Activated T-cell treated with anti-CD3 and anti-CD28 coated beads, Interleukin-2, amount 50 U/mL, for 4 hours (primary cell): Measurements from ENCODE around the gene HSD17B2. TPM values are rescaled to one million over a fixed set of nuclear protein-coding genes. Genes with fewer than 3 reads are reported as not detected.
"Not testable (repeated sequence)": the region's sequence is repeated elsewhere in the genome, so short reads cannot be mapped to it uniquely, and the experiment has no call there.

ENCODE experiments used
- ATAC-seq, 2 donors: fragments of 200-7000 bp; cut with Tn5 transposase; one replicate each; pipeline ENCODE4 v1.10.0; 2021
- DNase-seq: peaks from one replicate; pipeline ENCODE4 v3.0.0-alpha.2; 2020
- H3K27me3 Mint-ChIP-seq: one replicate; pipeline ENCODE4 v1.8.0; 2021; ENCODE audit warnings: low read depth, mixed read lengths
- H3K36me3 Mint-ChIP-seq: one replicate; pipeline ENCODE4 v1.8.0; 2022; ENCODE audit warnings: mixed read lengths; ENCODE audit not compliant: insufficient read depth
- H3K4me1 Mint-ChIP-seq: one replicate; pipeline ENCODE4 v1.8.0; 2021; ENCODE audit warnings: low read depth, mixed read lengths
- H3K4me3 Mint-ChIP-seq: one replicate; pipeline ENCODE4 v1.8.0; 2021; ENCODE audit warnings: mild to moderate bottlenecking, moderate library complexity, mixed read lengths
- H3K9me3 Mint-ChIP-seq: one replicate; pipeline ENCODE4 v1.8.0; 2021; ENCODE audit warnings: mixed read lengths
- total RNA-seq, 3 donors: library from RNA; stranded (reverse); gene quantifications; one replicate each; pipeline ENCODE4 v1.2.1, GENCODE V29; 2021

HSD17B2 gene
- total RNA-seq, 3 donors from 2014 or later = not detected

DNA sequence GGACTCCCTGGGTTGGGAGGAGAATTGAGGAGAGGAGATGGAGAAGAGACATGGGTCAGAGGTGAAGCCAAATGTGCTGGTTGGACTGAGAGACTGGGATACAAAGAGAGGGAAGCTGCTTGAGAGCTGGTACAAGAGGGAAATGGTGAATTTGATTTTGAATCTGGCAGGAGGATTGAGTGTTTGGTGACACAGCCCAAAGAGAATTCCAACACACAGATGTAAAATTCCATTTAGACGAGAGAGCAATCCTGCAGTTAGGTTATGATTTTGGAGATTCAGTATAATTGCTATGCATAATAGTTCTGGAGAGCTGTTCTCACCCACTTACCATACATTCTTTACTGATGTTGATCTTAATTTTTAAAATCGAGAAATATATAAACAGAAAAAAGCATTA, 57.7 kb downstream of the HSD17B2 start:
- H3K4me1 Mint-ChIP-seq = peaks cover 2% of the 10 kb centered on the region
- ATAC-seq (no peak), DNase-seq (no peak)
- no peak overlapping the region for H3K4me3 Mint-ChIP-seq
- H3K36me3 Mint-ChIP-seq = no peaks in the 10 kb centered on the region
- no peaks in the 10 kb centered on the region for H3K27me3 Mint-ChIP-seq
- H3K9me3 Mint-ChIP-seq = no peaks in the 10 kb centered on the region

DNA sequence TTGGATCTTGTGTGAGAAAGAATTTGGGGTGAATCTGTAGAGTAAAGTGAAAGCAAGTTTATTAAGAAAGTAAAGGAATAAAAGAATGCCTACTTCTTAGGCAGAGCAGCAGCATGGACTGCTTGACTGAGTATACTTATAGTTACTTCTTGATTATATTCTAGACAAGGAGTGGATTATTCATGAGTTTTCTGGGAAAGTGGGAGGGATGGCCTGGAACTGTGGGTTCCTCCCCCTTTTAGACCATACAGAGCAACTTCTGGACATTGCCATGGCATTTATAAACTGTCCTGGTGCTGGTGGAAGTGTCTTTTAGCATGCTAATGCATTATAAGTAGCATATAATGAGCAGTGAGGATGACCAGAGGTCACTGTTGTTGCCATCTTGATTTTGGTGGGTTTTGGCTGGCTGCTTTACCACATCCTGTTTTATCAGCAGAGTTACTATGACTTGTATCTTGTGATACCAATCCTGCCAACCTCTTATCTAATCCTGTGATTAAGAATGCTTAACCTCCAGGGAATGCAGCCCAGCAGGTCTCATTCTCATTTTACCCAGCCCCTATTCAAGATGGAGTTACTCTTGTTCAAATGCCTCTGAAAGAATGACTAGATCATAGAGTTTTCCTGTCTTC, 58.7 kb downstream of the HSD17B2 start:
- Mint-ChIP-seq H3K27me3 (peaks cover 2% of the 10 kb centered on the region), H3K36me3 (no peaks in the 10 kb centered on the region), H3K4me3 (no peak overlapping the region), H3K4me1 (peaks cover 2% of the 10 kb centered on the region), H3K9me3 (no peaks in the 10 kb centered on the region)
- DNase-seq = no peak
- no peak for ATAC-seq

DNA sequence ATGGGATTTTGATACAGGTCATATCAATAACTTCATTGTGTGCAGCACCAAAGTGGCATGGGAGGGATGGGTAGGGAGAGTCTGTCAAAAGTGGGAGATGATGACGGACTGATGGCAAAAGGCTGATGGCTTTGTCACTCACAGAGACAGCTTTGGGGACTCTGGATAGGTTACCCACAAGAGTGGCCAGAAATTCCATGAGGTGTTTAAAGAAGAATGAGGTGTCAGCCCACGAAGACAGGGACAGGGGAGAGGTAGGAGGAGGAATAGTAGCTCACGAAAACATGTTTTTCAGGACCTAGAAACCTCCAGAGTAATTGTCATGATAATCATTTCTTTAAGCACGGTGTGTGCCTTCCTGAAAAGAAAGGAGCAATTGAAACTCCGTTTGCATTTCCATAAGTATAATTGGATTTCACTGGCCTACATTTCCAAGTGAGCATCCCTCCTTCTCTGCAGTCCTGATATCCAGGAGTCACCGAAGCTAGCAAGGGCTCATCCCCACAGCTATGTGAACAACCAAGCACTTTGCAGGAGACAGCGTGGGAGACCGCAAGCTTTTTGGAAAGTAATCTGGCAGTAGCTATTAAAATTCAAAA, 60.0 kb downstream of the HSD17B2 start:
- peaks cover 1% of the 10 kb centered on the region for H3K36me3 Mint-ChIP-seq
- DNase-seq (no peak), ATAC-seq (no peak)
- peaks cover 2% of the 10 kb centered on the region for H3K27me3 Mint-ChIP-seq
- H3K9me3 Mint-ChIP-seq = peaks cover 3% of the 10 kb centered on the region
- H3K4me3 Mint-ChIP-seq = no peak overlapping the region
- peaks cover 2% of the 10 kb centered on the region for H3K4me1 Mint-ChIP-seq

DNA sequence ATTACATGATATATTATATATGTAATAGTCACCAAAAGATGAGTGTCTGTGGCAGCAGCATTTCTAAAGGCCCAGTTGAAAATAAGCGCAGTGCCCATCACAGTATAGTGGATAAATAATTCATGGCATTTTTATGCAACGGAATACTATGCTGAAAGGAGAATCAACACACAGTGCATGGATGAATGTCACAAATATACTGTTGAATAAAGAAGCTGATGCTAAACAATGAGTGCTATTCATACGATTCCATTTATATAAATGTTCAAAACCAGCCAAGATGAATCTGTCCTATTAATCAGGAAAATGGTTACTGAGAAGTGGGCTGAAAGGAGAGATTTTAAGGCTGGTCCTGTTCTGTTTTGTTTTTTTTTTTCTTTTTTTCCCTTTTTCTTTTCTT, 61.6 kb downstream of the HSD17B2 start:
- peaks cover 2% of the 10 kb centered on the region for H3K4me1 Mint-ChIP-seq
- DNase-seq (no peak), ATAC-seq (no peak)
- peaks cover 3% of the 10 kb centered on the region for H3K9me3 Mint-ChIP-seq
- H3K4me3 Mint-ChIP-seq = no peak overlapping the region
- H3K36me3 Mint-ChIP-seq = peaks cover 1% of the 10 kb centered on the region
- H3K27me3 Mint-ChIP-seq = peaks cover 5% of the 10 kb centered on the region

DNA sequence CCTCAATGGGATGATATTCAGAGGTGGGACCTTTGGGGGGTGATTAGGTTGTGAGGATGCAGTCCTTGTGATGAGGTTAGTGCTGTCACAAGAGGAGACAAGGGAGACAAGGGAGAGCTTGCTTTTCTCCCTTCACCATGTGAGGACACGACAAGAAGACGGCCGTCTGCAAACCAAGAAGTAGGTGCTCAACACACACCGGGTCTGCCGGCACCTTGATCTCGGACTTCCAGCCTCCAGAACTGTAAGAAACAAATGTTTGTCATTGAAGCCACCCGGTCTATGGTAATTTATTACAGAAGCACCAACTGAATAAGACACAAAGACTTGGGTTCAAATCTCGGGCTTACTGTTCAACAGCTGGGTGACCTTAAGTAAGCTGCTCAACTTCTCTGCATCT, 70.1 kb downstream of the HSD17B2 start:
- ATAC-seq (no peak), DNase-seq (no peak)
- Mint-ChIP-seq H3K4me1 (no peaks in the 10 kb centered on the region), H3K36me3 (no peaks in the 10 kb centered on the region), H3K27me3 (peaks cover 3% of the 10 kb centered on the region), H3K9me3 (no peaks in the 10 kb centered on the region), H3K4me3 (no peak overlapping the region)

DNA sequence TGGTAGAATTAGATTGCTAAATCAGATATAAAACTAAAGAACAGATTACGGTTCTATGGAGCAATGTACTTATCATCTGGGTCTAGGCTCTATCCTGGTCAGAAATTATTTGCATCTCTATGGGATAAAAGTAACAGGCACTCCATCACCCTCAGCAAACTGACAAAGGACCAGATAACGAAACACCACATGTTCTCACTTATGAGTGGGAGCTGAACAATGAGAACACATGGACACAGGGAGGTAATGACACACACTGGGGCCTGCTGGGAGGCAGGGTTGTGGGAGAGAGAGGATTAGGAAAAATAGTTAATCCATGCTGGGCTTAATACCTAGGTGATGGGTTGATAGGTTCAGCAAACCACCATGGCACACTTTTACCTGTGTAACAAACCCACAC, 73.0 kb downstream of the HSD17B2 start:
- ATAC-seq (no peak), DNase-seq (no peak)

DNA sequence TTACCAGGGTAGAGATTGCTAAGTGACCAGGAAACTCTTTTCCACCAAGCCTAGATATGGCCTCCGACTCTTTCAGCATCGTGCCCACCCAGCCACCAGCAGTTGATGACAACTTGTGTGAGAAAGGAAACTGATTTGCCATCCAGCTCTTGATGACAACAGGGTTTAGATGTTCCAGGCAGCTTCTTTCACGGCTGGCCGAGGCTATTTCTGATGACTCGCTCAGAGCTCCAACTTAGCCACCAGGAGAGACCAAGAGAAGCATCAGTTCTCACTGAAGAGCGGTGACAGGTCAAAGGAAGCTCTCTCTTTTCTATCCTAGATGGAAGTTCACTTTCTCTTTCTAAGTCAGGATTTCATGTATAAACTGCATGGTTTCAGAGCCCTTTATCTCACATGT, 73.7 kb downstream of the HSD17B2 start:
- ATAC-seq (no peak), DNase-seq (no peak)
- Mint-ChIP-seq H3K36me3 (no peaks in the 10 kb centered on the region), H3K9me3 (no peaks in the 10 kb centered on the region), H3K27me3 (no peaks in the 10 kb centered on the region), H3K4me1 (no peaks in the 10 kb centered on the region), H3K4me3 (no peak overlapping the region)

More for the DNA sequence above, 73.0 kb downstream of the HSD17B2 start:
- Mint-ChIP-seq H3K4me1 (no peaks in the 10 kb centered on the region), H3K27me3 (no peaks in the 10 kb centered on the region), H3K4me3 (no peak overlapping the region), H3K36me3 (no peaks in the 10 kb centered on the region), H3K9me3 (no peaks in the 10 kb centered on the region)

DNA sequence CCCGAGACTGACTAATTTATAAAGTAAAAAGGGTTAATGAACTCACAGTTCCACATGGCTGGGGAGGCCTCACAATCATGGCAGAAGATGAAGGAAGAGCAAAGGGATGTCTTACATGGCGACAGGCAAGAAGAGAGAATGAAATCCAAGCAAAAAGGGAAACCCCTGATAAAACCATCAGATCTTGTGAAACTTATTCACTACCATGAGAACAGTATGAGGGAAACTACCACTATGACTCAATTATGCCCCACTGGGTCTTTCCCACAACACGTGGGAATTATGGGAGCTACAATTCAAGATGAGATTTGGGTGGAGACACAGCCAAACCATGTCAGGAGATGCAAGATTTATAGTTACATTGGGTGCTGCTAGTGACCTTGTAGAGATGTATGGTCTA, 74.2 kb downstream of the HSD17B2 start:
- H3K4me1 Mint-ChIP-seq, H3K9me3 Mint-ChIP-seq, H3K4me3 Mint-ChIP-seq, DNase-seq, H3K27me3 Mint-ChIP-seq, ATAC-seq, H3K36me3 Mint-ChIP-seq: not testable (repeated sequence)

DNA sequence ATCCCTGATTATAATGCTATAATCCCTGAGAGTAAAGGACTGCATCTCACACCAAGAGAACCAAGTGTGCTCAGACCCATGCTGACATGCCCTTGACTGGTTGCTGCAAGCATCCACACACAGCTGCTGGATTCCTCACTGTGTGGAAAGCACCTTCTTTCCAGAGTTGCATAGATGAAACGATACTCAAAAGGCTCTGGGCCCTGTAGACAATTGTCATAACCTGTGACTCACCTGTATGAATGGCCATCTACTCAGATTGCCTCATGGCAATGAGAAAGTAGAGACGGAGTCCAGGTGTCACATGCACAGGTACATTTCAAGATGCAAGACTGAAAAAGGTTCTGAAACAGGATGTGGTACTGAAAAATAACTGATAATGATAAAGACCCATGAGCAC, 76.9 kb downstream of the HSD17B2 start:
- ATAC-seq (no peak), DNase-seq (no peak)
- H3K4me3 Mint-ChIP-seq = no peak overlapping the region
- no peaks in the 10 kb centered on the region for H3K27me3 Mint-ChIP-seq
- H3K9me3 Mint-ChIP-seq = no peaks in the 10 kb centered on the region
- H3K4me1 Mint-ChIP-seq = no peaks in the 10 kb centered on the region
- no peaks in the 10 kb centered on the region for H3K36me3 Mint-ChIP-seq

DNA sequence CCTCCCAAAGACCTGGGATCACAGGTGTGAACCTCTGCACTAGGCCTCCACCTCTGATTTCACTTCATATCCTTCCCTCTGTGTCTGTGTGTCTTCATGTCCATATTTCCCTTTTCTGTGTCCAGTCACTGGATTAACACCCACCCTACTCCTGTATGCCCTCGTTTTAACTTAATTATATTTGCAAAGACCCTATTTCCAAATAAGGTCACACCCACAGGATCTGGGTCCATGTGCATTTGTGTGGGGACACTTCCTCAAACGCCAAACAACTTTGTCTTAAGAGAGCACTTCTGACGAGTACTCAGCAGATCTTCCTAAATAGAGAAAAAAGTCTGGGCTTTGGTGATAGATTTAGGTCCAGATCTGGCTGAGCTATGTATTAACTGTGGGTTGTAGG, 78.7 kb downstream of the HSD17B2 start:
- no peaks in the 10 kb centered on the region for H3K36me3 Mint-ChIP-seq
- no peak overlapping the region for H3K4me3 Mint-ChIP-seq
- H3K4me1 Mint-ChIP-seq = no peaks in the 10 kb centered on the region
- H3K27me3 Mint-ChIP-seq = no peaks in the 10 kb centered on the region
- no peaks in the 10 kb centered on the region for H3K9me3 Mint-ChIP-seq
- DNase-seq (no peak), ATAC-seq (no peak)

DNA sequence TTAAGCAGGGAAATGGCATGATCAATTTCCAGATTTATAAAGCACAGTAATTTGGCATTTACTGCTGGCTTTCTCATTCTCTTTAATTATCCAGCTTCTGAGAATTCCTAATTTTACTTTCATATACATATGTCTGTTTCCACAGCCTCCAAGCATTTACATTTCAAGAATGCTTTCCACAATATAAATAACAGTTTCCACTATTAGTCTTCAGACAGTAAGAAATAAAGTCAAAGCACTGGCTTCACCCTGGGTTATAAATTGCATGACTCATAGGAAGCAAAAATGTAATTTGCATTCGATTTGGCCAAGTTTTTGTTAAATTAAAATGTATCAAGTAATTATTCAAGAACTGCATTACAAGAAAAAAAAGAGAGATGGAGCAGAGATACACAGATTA, 81.5 kb downstream of the HSD17B2 start:
- Mint-ChIP-seq H3K36me3 (no peaks in the 10 kb centered on the region), H3K9me3 (no peaks in the 10 kb centered on the region), H3K4me1 (no peaks in the 10 kb centered on the region), H3K4me3 (no peak overlapping the region), H3K27me3 (no peaks in the 10 kb centered on the region)
- no peak for DNase-seq
- no peak for ATAC-seq

DNA sequence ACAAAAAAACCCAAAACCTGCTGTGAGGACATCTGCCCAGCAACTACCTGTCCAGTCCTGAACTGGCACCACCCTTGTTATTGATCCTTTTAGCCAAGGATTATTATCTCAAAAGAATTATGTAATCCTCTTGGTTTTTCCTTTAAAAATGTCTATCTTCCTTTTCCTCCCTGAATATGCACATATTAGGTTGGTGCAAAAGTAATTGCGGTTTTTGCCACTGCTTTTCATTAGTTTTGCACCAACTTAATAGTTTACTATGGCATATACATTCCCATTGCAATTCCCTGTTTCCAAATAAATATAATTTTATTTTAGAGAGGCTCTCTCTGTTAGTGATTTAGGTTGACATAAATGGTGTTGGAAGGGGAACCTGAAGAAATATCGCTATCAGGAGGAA, 83.7 kb downstream of the HSD17B2 start:
- no peak for ATAC-seq
- no peaks in the 10 kb centered on the region for H3K36me3 Mint-ChIP-seq
- peaks cover 1% of the 10 kb centered on the region for H3K27me3 Mint-ChIP-seq
- DNase-seq = no peak
- H3K4me3 Mint-ChIP-seq = no peak overlapping the region
- H3K4me1 Mint-ChIP-seq = no peaks in the 10 kb centered on the region
- no peaks in the 10 kb centered on the region for H3K9me3 Mint-ChIP-seq

DNA sequence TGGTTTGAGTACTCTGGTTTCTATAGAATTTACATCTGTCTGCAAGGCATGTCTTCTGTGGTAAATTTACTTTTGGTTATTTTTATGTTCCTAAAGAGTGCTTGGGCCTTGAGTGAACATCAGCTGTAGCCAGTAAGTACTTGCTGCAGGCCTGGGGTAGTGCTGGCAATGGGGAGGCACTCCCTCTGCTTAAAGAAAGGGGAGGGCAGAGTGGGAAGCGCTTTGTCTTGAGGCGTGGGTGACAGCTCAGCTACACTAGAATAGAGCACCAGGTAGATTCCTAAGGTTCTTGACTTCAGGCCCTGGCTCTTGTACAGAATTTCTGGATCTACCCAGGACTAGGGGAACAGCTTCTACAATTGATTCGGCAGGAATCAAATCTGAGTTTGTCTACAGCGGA, 84.4 kb downstream of the HSD17B2 start:
- ATAC-seq (no peak), DNase-seq (no peak)
- Mint-ChIP-seq H3K36me3 (no peaks in the 10 kb centered on the region), H3K9me3 (no peaks in the 10 kb centered on the region), H3K4me3 (no peak overlapping the region), H3K27me3 (peaks cover 4% of the 10 kb centered on the region), H3K4me1 (no peaks in the 10 kb centered on the region)

DNA sequence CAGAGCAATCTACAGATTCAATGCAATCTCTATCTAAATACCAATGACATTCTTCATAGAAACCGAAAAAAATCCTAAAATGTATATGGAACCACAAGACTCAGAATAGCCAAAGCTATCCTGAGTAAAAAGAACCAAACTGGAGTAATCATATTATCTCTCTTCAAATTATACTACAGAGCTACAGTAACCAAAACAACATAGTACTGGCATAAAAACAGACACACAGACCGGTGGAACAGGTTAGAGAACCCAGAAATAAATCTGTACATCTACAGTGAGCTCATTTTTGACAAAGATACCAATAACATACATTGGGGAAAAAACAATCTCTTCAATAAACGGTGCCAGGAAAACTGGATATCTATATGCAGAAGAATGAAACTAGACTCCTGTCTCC, 89.6 kb downstream of the HSD17B2 start:
- no peak overlapping the region for H3K4me3 Mint-ChIP-seq
- no peak for DNase-seq
- no peak for ATAC-seq
- peaks cover 7% of the 10 kb centered on the region for H3K9me3 Mint-ChIP-seq
- no peaks in the 10 kb centered on the region for H3K4me1 Mint-ChIP-seq
- H3K27me3 Mint-ChIP-seq = peaks cover 4% of the 10 kb centered on the region
- H3K36me3 Mint-ChIP-seq = no peaks in the 10 kb centered on the region

DNA sequence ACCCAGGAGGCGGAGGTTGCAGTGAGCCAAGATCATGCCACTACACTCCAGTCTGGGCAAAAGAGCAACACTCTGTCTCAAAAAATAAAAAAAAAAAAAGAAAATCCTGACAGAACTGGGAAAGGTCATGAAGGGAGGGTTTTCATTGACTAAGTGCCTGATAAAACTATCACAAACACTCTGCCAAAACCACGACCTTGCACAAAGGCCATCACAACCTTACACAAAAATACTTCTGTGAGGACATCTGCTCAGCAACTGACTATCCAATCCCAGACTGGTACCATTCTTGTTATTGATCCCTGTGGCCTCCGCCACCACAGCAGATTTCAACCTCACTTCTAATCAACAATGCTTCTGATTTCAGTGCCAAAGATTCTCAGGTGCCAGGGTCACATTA, 94.8 kb downstream of the HSD17B2 start:
- ATAC-seq = no peak
- Mint-ChIP-seq H3K36me3 (no peaks in the 10 kb centered on the region), H3K4me1 (peaks cover 17% of the 10 kb centered on the region), H3K9me3 (peaks cover 7% of the 10 kb centered on the region), H3K4me3 (no peak overlapping the region), H3K27me3 (no peaks in the 10 kb centered on the region)
- no peak for DNase-seq
